BLaER1 treated with 17β-estradiol and CSF1 and Interleukin-3, amounts not matched to agents 10 nM and 100 nM (cell line): ENCODE data around the gene MAN1B1.

ENCODE experiments used
- H3K27ac ChIP-seq, 11 experiments: shearing (Covaris generic); formaldehyde crosslinking; 2 replicates each; pipeline ENCODE4 v1.8.1; 2022
- H3K27me3 ChIP-seq, 11 experiments: shearing (Covaris generic); formaldehyde crosslinking; 2 replicates each; pipeline ENCODE4 v1.8.1; 2022
- H3K36me3 ChIP-seq, 11 experiments: shearing (Covaris generic); formaldehyde crosslinking; 2 replicates each; pipeline ENCODE4 v1.8.1; 2022
- H3K4me1 ChIP-seq, 10 experiments: shearing (Covaris generic); formaldehyde crosslinking; 2 replicates each; pipeline ENCODE4 v1.8.1; 2022
- H3K4me2 ChIP-seq, 11 experiments: shearing (Covaris generic); formaldehyde crosslinking; 2 replicates each; pipeline ENCODE4 v1.8.1; 2022
- H3K4me3 ChIP-seq, 10 experiments: shearing (Covaris generic); formaldehyde crosslinking; 2 replicates each; pipeline ENCODE4 v1.8.1; 2022
- H3K9ac ChIP-seq, 11 experiments: shearing (Covaris generic); formaldehyde crosslinking; 2 replicates each; pipeline ENCODE4 v1.8.1; 2022
- H3K9me3 ChIP-seq, 11 experiments: shearing (Covaris generic); formaldehyde crosslinking; replicated peaks in 1 of 11; 2 replicates each; pipeline ENCODE4 v1.8.1; 2022
- H4K20me1 ChIP-seq, 11 experiments: shearing (Covaris generic); formaldehyde crosslinking; 2 replicates each; pipeline ENCODE4 v1.8.1; 2022
- Cebpa-rat ChIP-seq, 11 experiments: shearing (Covaris generic); IDR thresholded peaks; 2 replicates each; pipeline ENCODE4 v1.8.1; 2022

The MAN1B1 gene

DNA sequence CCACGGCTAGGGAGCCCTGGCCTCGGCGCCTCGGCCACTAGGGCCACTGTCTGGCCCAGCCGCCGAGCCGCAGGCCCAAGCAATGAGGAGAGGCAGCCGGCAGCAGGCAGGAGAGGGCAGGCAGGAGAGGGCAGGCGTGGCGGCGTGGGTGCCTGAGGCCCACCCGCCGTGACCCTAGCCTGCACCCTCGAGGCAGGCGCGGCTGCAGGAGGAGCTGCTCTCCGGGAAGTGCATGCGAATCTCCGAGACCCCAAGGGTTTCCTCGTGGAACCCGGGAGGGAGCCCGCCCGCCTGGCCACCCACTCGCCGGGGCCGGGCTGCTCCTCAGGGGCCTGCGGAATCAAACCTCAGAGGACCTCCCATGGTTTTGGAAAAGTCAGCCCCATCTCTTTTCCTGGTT is 61.5 kb downstream of the MAN1B1 start:
- Histone ChIP-seq H3K27ac (no peak overlapping the region), H3K36me3 (no peaks in the 10 kb centered on the region), H4K20me1 (peaks cover 0 to 23% (median 2%) of the 10 kb centered on the region in 11 experiments; a peak in 7 of 22 replicates), H3K9ac (no peak overlapping the region), H3K4me2 (peak overlapping the region; percentile 14 to 99 (median 82); a peak in 16 of 22 replicates), H3K9me3 (no peaks in the 10 kb centered on the region), H3K27me3 (peaks cover 0 to 8% (median 0%) of the 10 kb centered on the region in 11 experiments; a peak in 3 of 22 replicates), H3K4me3 (no peak overlapping the region), H3K4me1 (peaks cover 12 to 39% (median 30%) of the 10 kb centered on the region in 10 experiments; a peak in 19 of 20 replicates)
- no peak for TF ChIP-seq Cebpa-rat (IDR thresholded peaks at IDR 0.05)

DNA sequence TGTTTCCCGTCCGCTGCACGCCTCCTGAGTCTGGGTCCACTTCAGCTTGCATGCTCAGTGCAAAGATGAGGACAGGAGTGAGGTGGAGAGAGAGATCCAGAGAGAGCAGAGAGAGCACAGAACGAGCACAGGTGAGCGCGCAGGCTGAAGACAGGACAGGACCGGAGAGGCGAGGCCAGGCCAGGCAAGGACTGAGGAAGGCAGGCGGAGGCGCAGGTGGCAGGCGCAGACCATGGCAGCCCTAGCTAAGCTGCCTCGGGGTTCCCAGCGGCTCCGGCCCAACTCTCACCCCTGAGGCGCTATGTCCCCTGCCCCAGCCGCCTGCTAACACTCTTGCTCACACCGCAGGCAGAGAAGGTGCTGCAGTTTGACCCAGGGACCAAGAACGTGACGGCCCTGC is 61.9 kb downstream of the MAN1B1 start:
- H3K9ac ChIP-seq = peak overlapping the region in 2 of 11 experiments; percentile 66 to 71; a peak in 2 of 22 replicates
- no peak for TF ChIP-seq Cebpa-rat (IDR thresholded peaks at IDR 0.05)
- no peak overlapping the region; a peak in 1 of 20 replicates for H3K4me3 ChIP-seq
- H4K20me1 ChIP-seq = peaks cover 0 to 19% (median 2%) of the 10 kb centered on the region in 11 experiments; a peak in 7 of 22 replicates
- peaks cover 12 to 35% (median 30%) of the 10 kb centered on the region in 10 experiments; a peak in 19 of 20 replicates for H3K4me1 ChIP-seq
- H3K4me2 ChIP-seq = peak overlapping the region; percentile 14 to 99 (median 82); a peak in 19 of 22 replicates
- H3K9me3 ChIP-seq = no peaks in the 10 kb centered on the region
- no peak overlapping the region for H3K27ac ChIP-seq
- no peaks in the 10 kb centered on the region for H3K36me3 ChIP-seq
- H3K27me3 ChIP-seq = peaks cover 0 to 4% (median 0%) of the 10 kb centered on the region in 11 experiments; a peak in 2 of 22 replicates

DNA sequence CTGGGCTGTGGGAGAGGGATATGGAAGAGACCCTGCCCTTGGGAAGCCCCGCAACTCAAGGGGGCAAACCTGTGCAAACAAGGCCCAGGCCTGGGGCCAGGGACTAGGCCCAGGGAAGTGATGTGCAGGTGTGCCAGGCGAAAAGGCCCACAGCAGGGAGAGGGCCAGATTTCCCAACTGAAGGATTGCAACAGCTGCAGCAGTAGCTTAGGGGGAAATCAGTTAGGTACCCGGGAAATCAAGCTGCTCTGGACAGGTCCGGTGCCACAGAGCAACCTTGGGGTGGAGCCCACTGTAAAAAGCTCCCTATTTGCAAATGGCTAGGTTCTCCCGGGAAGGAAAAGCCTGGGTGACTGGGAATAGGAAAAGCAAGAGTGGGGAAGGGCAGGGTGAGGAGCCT is 62.6 kb downstream of the MAN1B1 start:
- H4K20me1 ChIP-seq = peaks cover 0 to 15% (median 2%) of the 10 kb centered on the region in 11 experiments; a peak in 6 of 22 replicates
- peak overlapping the region; percentile 43 to 99 (median 82) for H3K4me2 ChIP-seq
- no peak for TF ChIP-seq Cebpa-rat (IDR thresholded peaks at IDR 0.05)
- H3K27me3 ChIP-seq = no peaks in the 10 kb centered on the region
- H3K9me3 ChIP-seq = no peaks in the 10 kb centered on the region
- H3K4me3 ChIP-seq = peak overlapping the region in 5 of 10 experiments; percentile 15 to 52 (median 35); a peak in 4 of 20 replicates
- H3K36me3 ChIP-seq = no peaks in the 10 kb centered on the region
- peaks cover 12 to 33% (median 30%) of the 10 kb centered on the region in 10 experiments; a peak in 19 of 20 replicates for H3K4me1 ChIP-seq
- peak overlapping the region in 7 of 11 experiments; percentile 12 to 71 (median 63); a peak in 12 of 22 replicates for H3K9ac ChIP-seq
- peak overlapping the region in 6 of 11 experiments; percentile 38 to 65 (median 57); a peak in 8 of 22 replicates for H3K27ac ChIP-seq

DNA sequence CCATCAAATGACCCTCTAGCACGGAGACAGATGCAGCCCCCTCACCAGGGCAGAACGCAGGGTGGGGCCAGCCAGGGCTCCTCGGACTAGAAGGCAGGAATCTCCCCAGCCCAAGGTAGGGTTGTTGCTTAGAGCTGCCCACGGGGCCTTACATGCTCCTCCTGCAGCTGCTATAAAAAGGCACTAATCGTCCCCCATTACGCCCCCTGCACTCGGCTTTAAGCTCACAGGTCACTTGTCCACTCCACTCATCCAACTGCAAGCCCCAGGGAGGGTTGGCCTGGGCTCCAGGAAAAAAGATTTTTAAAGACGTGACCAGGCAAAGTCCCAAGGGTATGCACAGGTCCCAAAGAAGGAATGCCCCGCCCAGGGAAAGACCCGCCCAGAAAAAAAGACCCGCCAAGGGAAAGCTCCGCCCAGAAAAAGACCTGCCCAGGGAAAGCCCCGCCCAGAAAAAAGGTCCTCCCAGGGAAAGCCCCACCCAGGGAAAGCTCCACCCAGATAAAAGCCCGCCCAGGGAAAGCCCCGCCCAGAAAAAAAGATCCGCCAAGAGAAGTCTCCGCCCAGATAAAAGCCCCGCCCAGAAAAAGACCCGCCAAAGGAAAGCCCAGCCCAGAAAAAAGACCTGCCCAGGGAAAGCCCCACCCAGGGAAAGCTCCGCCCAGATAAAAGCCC is 63.3 kb downstream of the MAN1B1 start:
- Histone ChIP-seq H3K36me3 (no peaks in the 10 kb centered on the region), H3K4me1 (peaks cover 12 to 33% (median 30%) of the 10 kb centered on the region in 10 experiments; a peak in 19 of 20 replicates), H3K27me3 (no peaks in the 10 kb centered on the region), H3K9ac (peak overlapping the region in 8 of 11 experiments; percentile 12 to 71 (median 57); a peak in 13 of 22 replicates), H4K20me1 (peaks cover 0 to 15% (median 2%) of the 10 kb centered on the region in 11 experiments; a peak in 6 of 22 replicates), H3K27ac (peak overlapping the region in 8 of 11 experiments; percentile 5 to 65 (median 54); a peak in 12 of 22 replicates), H3K4me2 (peak overlapping the region; percentile 43 to 99 (median 82)), H3K4me3 (peak overlapping the region in 8 of 10 experiments; percentile 15 to 52 (median 39); a peak in 13 of 20 replicates), H3K9me3 (no peaks in the 10 kb centered on the region)
- TF ChIP-seq Cebpa-rat (IDR thresholded peaks at IDR 0.05) = no peak

DNA sequence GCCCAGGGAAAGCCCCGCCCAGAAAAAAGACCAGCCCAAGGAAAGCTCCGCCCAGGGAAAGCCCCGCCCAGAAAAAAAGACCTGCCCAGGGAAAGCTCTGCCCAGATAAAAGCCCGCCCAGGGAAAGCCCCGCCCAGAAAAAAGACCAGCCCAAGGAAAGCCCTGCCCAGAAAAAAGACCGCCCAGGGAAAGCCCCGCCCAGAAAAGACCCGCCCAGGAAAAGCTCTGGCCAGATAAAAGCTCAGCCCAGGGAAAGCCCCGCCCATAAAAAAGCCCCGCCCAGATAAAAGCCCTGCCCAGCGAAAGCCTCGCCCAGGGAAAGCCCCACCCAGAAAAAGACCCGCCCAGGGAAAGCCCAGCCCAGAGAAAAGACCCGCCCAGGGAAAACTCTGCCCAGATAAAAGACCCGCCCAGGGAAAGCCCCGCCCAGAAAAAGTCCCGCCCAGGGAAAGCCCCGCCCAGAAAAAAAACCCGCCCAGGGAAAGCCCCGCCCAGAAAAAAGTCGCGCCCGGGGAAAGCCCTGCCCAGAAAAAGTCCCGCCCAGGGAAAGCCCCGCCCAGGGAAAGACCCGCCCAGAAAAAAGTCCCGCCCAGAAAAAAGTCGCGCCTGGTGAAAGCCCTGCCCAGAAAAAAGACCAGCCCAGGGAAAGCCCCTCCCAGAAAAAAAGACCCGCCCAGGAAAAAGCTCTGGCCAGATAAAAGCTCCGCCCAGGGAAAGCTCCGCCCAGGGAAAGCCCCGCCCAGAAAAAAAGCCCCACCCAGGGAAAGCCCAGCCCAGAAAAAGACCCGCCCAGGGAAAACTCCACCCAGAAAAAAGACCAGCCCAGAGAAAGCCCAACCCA is 64.1 kb downstream of the MAN1B1 start:
- Histone ChIP-seq H3K9me3 (no peaks in the 10 kb centered on the region), H3K36me3 (no peaks in the 10 kb centered on the region), H3K9ac (peak overlapping the region in 1 of 11 experiments; percentile 3; a peak in 1 of 22 replicates), H4K20me1 (peaks cover 0 to 19% (median 2%) of the 10 kb centered on the region in 11 experiments; a peak in 6 of 22 replicates), H3K27ac (peak overlapping the region in 5 of 11 experiments; percentile 1 to 64 (median 47); a peak in 6 of 22 replicates), H3K4me1 (peaks cover 12 to 35% (median 30%) of the 10 kb centered on the region in 10 experiments; a peak in 19 of 20 replicates), H3K4me2 (peak overlapping the region in 7 of 11 experiments; percentile 12 to 91 (median 37); a peak in 10 of 22 replicates), H3K4me3 (peak overlapping the region in 1 of 10 experiments; percentile 19; a peak in 2 of 20 replicates), H3K27me3 (no peaks in the 10 kb centered on the region)
- TF ChIP-seq Cebpa-rat (IDR thresholded peaks at IDR 0.05) = no peak

DNA sequence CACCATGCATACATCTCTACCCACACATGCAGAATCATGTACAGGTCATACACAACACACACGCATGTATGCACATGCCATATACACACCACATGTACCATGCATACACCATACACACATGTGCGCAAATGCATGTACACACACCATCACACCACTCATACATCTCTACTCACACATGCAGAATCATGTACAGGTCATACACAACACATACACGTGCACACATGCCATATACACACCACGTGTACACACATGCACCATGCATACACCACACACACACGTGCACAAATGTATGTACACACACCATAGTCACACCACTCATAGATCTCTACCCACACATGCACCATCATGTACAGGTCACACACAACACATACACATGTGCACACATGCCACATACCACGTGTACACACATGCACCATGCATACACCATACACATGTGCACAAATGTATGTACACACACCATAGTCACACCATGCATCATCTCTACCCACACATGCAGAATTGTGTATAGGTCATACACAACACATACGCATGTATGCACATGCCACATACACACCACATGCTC is 66.1 kb downstream of the MAN1B1 start:
- no peak for TF ChIP-seq Cebpa-rat (IDR thresholded peaks at IDR 0.05)
- no peaks in the 10 kb centered on the region for H3K27me3 ChIP-seq
- H3K4me2 ChIP-seq = no peak overlapping the region
- H3K4me1 ChIP-seq = peaks cover 12 to 38% (median 31%) of the 10 kb centered on the region in 10 experiments; a peak in 19 of 20 replicates
- H3K4me3 ChIP-seq = no peak overlapping the region
- no peaks in the 10 kb centered on the region for H3K36me3 ChIP-seq
- no peaks in the 10 kb centered on the region for H3K9me3 ChIP-seq
- no peak overlapping the region for H3K27ac ChIP-seq
- peaks cover 0 to 27% (median 2%) of the 10 kb centered on the region in 11 experiments; a peak in 6 of 22 replicates for H4K20me1 ChIP-seq
- H3K9ac ChIP-seq = no peak overlapping the region

DNA sequence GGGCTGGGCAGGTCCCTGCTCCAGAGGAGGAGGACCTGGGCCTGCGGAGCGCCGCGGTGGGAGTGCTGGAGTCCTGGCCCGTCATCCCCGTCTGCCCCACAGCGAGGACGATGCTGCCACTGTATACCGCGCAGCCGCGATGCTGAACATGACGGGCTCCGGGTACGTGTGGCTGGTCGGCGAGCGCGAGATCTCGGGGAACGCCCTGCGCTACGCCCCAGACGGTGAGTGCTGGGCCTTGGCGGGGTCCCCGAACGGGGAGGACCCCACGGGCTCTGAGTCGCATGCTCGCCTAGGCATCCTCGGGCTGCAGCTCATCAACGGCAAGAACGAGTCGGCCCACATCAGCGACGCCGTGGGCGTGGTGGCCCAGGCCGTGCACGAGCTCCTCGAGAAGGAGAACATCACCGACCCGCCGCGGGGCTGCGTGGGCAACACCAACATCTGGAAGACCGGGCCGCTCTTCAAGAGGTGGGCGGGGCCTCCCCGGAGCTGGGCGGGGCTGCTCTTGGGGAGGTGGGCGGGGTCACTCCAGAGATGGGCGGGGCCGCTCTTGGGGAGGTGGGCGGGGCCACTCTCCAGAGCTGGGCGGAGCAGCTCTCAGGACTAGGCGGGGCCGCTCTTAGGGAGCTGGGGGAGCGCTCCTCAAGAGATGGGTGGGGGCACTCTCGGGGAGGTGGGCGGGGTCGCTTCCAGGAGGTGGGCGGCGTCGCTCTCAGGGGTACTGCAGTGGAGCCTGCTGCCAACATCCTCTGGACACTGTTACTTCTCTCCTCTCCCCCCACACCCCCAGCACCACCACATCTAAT is 70.0 kb downstream of the MAN1B1 start:
- H3K27ac ChIP-seq = no peak overlapping the region
- peak overlapping the region in 7 of 11 experiments; percentile 79 to 97 (median 94); a peak in 12 of 22 replicates for H3K4me2 ChIP-seq
- H3K9me3 ChIP-seq = no peaks in the 10 kb centered on the region
- TF ChIP-seq Cebpa-rat (IDR thresholded peaks at IDR 0.05) = no peak
- H4K20me1 ChIP-seq = peaks cover 0 to 31% (median 6%) of the 10 kb centered on the region in 11 experiments; a peak in 6 of 22 replicates
- H3K36me3 ChIP-seq = no peaks in the 10 kb centered on the region
- H3K4me1 ChIP-seq = peaks cover 6 to 39% (median 31%) of the 10 kb centered on the region in 10 experiments
- H3K27me3 ChIP-seq = peaks cover 0 to 17% (median 0%) of the 10 kb centered on the region in 11 experiments; a peak in 3 of 22 replicates
- H3K4me3 ChIP-seq = no peak overlapping the region
- H3K9ac ChIP-seq = no peak overlapping the region
